ENCODE data around the gene CCDC91.

DNA sequence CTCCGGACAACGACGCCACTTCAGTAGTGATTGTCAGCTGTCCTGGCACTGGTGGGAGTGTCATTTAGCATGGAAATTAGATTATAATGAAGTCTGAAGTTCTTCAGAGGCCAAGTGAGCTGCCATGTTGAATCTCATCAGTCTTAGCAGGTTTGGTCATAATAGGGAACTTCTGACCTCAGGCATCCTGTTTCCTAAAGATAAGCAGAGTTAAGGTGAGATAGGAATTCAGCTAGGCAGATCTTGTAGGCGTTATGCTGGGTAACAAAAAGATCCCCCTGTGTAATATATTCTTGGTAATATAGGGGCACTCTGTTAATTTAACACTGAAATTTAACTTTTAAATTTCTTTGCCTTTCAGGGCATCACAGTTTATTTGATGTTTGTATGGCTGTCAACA lies 137.5 kb downstream of the CCDC91 start:
- TF ChIP-seq POLR2A (IDR thresholded peaks at IDR 0.05; ENCODE audit: low read depth, low read length) (no peak), CTCF (conservative IDR thresholded peaks at IDR 0.05; ENCODE audit: low read depth, low read length) (no peak), FOS (IDR thresholded peaks at IDR 0.05; ENCODE audit: low read depth, low read length) (no peak)

Data from IMR-90 (cell line).